CD4-positive, alpha-beta T cell treated with Interferon gamma for 1 hour (primary cell): Measurements from ENCODE around the gene PDCL2.

Source experiments
- DNase-seq: peaks from one replicate; pipeline ENCODE4 v3.0.0-alpha.2; 2020

PDCL2 gene

DNA sequence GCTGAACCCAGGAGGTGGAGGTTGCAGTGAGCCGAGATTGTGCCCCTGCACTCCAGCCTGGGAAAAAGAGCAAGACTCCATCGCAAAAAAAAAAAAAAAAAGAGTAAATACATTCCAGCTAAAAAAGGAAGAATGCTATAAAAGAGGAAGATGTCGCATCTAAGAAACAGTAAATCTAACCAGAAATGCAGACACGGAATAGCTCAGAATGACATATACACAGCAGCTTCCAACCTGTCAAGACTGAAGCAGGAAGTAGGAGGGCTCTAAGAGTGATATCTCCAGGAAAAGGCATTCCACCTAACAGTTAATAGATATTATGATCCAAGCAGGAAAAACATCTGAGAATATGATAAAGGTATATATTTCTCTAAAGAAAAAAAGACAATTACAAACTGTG, 61.4 kb downstream of the PDCL2 start:
- no peak for DNase-seq

DNA sequence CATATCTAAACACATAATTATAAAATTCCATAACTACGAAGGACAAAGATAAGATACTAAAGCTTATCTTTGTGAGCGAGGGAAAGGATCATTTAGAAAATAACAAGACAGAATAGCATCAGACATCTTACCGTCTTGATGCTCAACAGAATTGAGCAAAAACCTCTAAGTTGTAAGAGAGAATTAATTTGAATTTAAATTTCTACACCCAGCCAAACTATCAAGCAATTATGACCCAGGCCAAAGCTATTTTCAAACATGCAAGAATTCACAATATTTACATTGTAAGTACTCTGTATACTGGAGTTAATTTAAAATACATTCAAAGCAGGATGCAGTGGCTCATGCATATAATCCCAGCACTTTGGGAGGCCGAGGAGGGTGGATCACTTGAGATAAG, 61.9 kb downstream of the PDCL2 start:
- no peak for DNase-seq

DNA sequence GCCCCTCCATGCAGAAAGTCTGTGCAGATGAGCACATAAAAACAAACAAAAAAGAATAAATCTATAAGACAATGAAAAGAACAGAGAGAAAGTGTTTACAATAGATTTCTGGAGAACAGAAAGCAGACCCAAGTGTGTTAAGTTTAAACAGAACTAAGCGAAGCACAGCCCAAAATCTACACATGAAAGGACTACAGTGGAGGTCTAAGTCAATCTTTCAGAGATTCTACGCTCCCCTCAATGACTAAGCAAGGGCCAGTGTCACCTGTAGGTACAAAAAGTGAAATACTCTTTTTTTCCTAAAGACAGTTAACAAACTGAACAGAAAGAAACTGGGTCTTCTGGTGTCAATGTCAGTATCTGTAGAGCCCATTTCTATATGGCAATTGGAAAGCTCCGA, 63.6 kb downstream of the PDCL2 start:
- no peak for DNase-seq

DNA sequence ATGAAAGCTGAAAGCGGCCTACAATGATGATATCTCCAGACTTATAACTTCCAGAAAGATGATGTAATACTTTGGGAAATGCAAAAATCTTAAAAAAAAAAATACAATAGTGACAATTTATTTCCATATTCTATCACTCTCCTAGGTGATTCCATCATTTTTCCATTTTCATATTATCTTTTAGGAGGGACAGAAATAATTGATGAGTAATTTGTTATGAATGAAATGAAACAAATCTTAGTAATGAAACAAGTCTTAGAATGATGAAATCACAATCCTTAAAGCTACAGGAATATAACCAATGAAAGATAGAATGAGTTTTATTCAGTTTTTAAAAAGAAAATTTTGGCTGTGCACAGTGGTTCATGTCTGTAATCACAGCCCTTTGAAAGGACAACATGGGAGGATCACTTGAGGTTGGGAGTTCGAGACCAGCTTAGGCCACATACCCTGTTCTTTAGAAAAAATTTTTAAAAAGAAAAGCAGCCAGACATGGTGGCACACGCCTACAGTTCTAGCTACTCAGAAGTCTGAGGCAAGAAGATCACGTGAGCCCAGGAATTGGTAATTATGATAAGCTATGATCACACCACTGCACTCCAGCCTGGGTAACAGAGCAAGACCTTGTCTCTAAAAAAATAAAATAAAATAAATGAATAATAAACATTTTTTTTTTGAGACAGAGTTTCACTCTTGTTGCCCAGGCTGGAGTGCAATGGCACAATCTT, 67.0 kb downstream of the PDCL2 start:
- no peak for DNase-seq

DNA sequence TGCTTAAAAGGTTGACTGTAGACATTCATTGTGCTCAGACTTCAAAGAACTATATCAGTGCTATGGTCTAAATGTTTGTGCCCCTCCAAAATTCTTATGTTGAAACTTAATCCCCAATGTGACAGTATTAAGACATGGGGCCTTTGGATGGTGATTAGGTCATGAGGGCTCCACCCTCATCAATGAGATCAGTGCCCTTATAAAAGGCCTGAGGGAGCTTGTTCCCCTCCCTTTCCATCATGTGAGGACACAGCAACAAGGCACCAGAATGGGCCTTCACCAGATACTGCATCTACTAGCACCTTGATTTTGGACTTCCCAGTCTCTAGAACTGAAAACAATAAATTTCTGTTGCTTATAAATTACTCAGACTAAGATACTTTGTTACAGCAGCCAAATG, 73.6 kb downstream of the PDCL2 start:
- DNase-seq: no peak

DNA sequence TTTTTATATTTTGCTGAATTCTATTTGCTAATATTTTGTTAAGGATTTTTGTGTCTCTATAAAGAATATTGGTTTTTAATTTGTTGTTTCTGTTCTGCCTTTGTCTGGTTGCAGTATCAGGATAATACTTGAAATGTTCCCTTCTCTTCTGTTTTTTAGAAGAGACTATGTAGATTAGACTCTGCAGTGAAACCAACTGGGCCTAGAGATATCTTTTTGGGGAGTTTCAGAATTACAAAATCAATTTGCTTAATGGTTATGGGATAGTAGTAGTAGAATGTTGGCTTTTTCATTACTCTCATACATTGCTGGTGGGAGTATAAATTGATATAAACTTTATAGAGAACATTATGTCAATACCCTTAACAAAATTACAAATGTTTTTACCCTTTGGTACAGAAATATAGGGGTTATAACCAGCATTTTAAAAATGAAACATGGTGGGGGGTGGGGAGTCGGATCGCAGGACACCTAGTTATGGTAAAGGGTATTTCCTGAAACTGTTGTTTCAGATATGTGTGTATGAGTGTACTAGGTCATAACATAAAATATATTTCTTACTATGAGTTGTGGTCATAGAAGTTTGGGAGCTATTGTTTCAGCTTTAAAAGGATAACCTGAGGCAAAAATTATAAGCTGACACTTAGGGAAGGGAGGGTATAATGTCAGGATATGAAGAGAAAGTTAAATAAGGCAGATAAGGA, 74.4 kb downstream of the PDCL2 start:
- DNase-seq: no peak

DNA sequence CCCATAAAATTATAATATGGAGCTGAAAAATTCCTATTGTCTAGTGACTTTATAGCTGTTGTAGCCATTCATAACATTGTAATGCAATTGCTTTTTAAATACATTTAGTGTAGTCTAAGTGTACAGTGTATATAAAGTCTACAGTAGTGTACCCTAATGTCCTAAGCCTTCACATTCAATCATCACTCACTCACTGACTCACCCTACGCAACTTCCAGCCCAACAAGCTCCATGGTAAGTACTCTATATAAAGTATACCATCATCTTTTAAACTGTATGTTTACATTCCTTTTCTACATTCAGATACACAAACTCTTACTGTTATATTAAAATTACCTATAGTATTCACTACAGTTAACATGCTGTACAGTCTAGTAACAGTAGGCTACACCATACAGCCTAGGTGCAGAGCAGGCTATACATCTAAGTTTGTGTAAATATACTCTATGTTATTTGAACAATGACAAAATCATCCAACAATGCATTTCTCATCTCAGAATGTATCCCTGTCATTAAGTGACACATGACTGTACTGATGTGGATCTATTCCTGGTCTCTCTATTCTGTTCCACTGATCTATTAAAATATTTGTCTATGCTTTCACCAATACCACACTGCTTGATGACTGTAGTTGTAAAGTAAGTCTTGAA, 79.0 kb downstream of the PDCL2 start:
- no peak for DNase-seq

DNA sequence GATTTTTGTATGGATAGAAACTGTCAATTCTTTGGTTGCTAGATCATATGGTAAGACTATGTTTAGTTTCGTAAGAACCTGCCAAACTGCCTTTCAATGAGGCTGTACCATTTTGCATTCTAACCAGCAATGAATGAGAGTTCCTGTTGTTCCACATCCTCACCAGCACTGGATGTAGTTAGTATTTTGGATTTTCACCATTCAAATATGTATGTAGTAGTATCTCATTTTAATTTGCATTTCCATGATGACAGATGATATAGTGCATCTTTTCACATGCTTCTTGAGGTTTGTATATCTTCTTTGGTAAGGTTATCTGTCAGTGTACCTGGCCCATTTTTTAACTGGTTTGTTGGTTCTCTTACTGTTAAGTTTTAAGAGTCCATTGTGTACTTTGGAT, 80.0 kb downstream of the PDCL2 start:
- DNase-seq: no peak

DNA sequence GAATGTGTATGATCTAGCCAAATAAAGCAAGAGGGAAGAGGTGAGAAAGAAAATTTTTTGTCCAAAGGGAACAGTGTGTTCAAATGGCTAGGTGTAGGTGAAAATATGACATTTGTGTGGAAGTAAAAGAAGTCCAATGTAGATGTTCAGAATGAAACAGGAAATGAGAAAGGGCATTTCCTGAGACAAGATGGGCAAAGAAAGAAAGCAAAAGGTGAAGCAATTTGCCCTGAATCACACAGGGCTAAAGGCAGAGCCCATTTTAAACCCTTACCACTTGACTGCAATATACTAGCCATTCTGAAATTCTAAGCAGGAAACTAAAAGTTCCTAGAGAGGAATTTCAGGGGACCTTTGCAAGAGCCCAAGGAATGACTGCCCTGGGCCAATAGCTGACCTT, 81.4 kb downstream of the PDCL2 start:
- no peak for DNase-seq

DNA sequence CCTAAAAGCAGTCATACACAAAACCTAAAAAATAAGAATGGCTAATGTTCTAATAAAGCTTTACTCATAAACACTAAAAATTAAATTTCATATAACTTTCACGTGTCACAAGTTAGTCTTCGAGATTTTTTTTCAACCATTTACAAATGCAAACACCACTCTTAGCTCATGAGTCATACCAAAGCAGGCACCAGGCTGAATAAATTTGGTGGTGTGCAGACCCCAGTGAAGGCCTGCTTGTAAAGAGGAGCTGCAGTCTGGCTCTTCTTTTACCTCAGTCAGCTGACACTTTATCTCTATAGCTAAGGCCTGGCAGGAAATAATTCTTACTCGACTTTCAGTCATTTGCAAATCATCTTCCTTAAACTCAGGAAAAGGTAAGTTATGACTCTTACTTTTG, 82.8 kb downstream of the PDCL2 start:
- no peak for DNase-seq

DNA sequence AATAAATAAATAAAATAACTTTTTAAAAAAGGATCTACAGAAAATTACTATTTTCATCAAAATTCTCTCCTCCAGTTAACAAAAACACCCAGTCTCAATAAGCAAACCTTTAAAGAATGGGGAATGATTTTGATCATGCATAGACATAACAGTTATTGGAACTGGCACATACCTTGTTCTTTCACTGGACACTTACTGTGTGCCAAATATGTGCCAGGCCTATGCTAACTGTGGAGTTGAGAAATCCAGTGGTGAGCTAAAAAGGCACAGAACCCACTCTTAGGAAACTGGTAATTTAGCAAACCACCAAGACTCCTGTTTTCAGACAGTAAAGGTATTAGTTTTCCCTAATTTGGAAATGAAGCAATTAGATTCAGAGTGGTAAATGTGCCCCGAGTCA, 84.4 kb downstream of the PDCL2 start:
- no peak for DNase-seq
